ENCODE data around the gene SUSD1.

The SUSD1 gene

GRCh38 chr9:112186695-112187094, 11.6 kb upstream of the SUSD1 start:
- Mint-ChIP-seq H3K36me3 (ENCODE audit: low read depth) (peaks cover 11% of the 10 kb centered on the region), H3K4me3 (no peak overlapping the region), H3K27me3 (ENCODE audit: low read depth) (peaks cover 13% of the 10 kb centered on the region), H3K4me1 (ENCODE audit: low read depth) (peaks cover 16% of the 10 kb centered on the region), H3K9me3 (peaks cover 8% of the 10 kb centered on the region), H3K27ac (no peak overlapping the region)
- DNase-seq (ENCODE audit: low spot score): no peak

- Mint-ChIP-seq H3K27ac (no peak overlapping the region), H3K4me3 (no peak overlapping the region), H3K27me3 (ENCODE audit: low read depth) (peaks cover 10% of the 10 kb centered on the region)
These were observed 9.8 kb upstream of the SUSD1 start for GRCh38 chr9:112184946-112185345.

GRCh38 chr9:112184221-112184620, 9.1 kb upstream of the SUSD1 start:
- no peak overlapping the region for H3K27ac Mint-ChIP-seq
- peaks cover 6% of the 10 kb centered on the region for H3K36me3 Mint-ChIP-seq (ENCODE audit: low read depth)
- H3K9me3 Mint-ChIP-seq: peaks cover 8% of the 10 kb centered on the region
- no peak for DNase-seq (ENCODE audit: low spot score)
- peaks cover 8% of the 10 kb centered on the region for H3K27me3 Mint-ChIP-seq (ENCODE audit: low read depth)
- peaks cover 34% of the 10 kb centered on the region for H3K4me1 Mint-ChIP-seq (ENCODE audit: low read depth)
- H3K4me3 Mint-ChIP-seq: no peak overlapping the region

More at GRCh38 chr9:112184946-112185345, 9.8 kb upstream of the SUSD1 start:
- H3K36me3 Mint-ChIP-seq (ENCODE audit: low read depth): peaks cover 6% of the 10 kb centered on the region
- peaks cover 8% of the 10 kb centered on the region for H3K9me3 Mint-ChIP-seq
- H3K4me1 Mint-ChIP-seq (ENCODE audit: low read depth): peaks cover 31% of the 10 kb centered on the region
- no peak for DNase-seq (ENCODE audit: low spot score)

GRCh38 chr9:112180387-112180881, 5.3 kb upstream of the SUSD1 start:
- Mint-ChIP-seq H3K27me3 (ENCODE audit: low read depth) (peaks cover 5% of the 10 kb centered on the region), H3K9me3 (peaks cover 8% of the 10 kb centered on the region), H3K4me3 (peak overlapping the region; percentile 70), H3K27ac (peak overlapping the region; percentile 87), H3K36me3 (ENCODE audit: low read depth) (peaks cover 6% of the 10 kb centered on the region), H3K4me1 (ENCODE audit: low read depth) (peaks cover 57% of the 10 kb centered on the region)
- peak; percentile 72 for DNase-seq (ENCODE audit: low spot score)

- Mint-ChIP-seq H3K4me1 (ENCODE audit: low read depth) (peaks cover 59% of the 10 kb centered on the region), H3K36me3 (ENCODE audit: low read depth) (peaks cover 8% of the 10 kb centered on the region), H3K27me3 (ENCODE audit: low read depth) (peaks cover 5% of the 10 kb centered on the region), H3K4me3 (peak overlapping the region; percentile 18), H3K27ac (no peak overlapping the region), H3K9me3 (peaks cover 8% of the 10 kb centered on the region)
- DNase-seq (ENCODE audit: low spot score): no peak
These were observed 4.7 kb upstream of the SUSD1 start for GRCh38 chr9:112179816-112180215.

GRCh38 chr9:112176524-112176923, 1.4 kb upstream of the SUSD1 start:
- no peak for DNase-seq (ENCODE audit: low spot score)
- Mint-ChIP-seq H3K4me3 (peak overlapping the region; percentile 71), H3K27me3 (ENCODE audit: low read depth) (peaks cover 2% of the 10 kb centered on the region), H3K4me1 (ENCODE audit: low read depth) (peaks cover 74% of the 10 kb centered on the region), H3K9me3 (peaks cover 4% of the 10 kb centered on the region), H3K36me3 (ENCODE audit: low read depth) (peaks cover 28% of the 10 kb centered on the region), H3K27ac (peak overlapping the region; percentile 86)

- H3K27ac Mint-ChIP-seq: peak overlapping the region; percentile 87
- H3K9me3 Mint-ChIP-seq: peaks cover 4% of the 10 kb centered on the region
- H3K4me3 Mint-ChIP-seq: peak overlapping the region; percentile 71
- H3K27me3 Mint-ChIP-seq (ENCODE audit: low read depth): peaks cover 2% of the 10 kb centered on the region
- no peak for DNase-seq (ENCODE audit: low spot score)
- H3K36me3 Mint-ChIP-seq (ENCODE audit: low read depth): peaks cover 32% of the 10 kb centered on the region
- peaks cover 72% of the 10 kb centered on the region for H3K4me1 Mint-ChIP-seq (ENCODE audit: low read depth)
These were observed 759 bp upstream of the SUSD1 start for GRCh38 chr9:112175796-112176315.

- Mint-ChIP-seq H3K4me1 (ENCODE audit: low read depth) (peaks cover 67% of the 10 kb centered on the region), H3K27ac (peak overlapping the region; percentile 97), H3K27me3 (ENCODE audit: low read depth) (peaks cover 2% of the 10 kb centered on the region), H3K4me3 (peak overlapping the region; percentile 92), H3K36me3 (ENCODE audit: low read depth) (peaks cover 39% of the 10 kb centered on the region), H3K9me3 (peaks cover 4% of the 10 kb centered on the region)
- peak; percentile 82 for DNase-seq (ENCODE audit: low spot score)
These were observed 704 bp downstream of the SUSD1 start for GRCh38 chr9:112174222-112174964.

- peak overlapping the region; percentile 97 for H3K27ac Mint-ChIP-seq
These were observed 1.4 kb downstream of the SUSD1 start for GRCh38 chr9:112173489-112174221.

GRCh38 chr9:112170968-112171367, 4.1 kb downstream of the SUSD1 start:
- peaks cover 2% of the 10 kb centered on the region for H3K27me3 Mint-ChIP-seq (ENCODE audit: low read depth)
- peaks cover 4% of the 10 kb centered on the region for H3K9me3 Mint-ChIP-seq
- peaks cover 65% of the 10 kb centered on the region for H3K4me1 Mint-ChIP-seq (ENCODE audit: low read depth)
- peaks cover 49% of the 10 kb centered on the region for H3K36me3 Mint-ChIP-seq (ENCODE audit: low read depth)
- no peak for DNase-seq (ENCODE audit: low spot score)
- no peak overlapping the region for H3K4me3 Mint-ChIP-seq
- no peak overlapping the region for H3K27ac Mint-ChIP-seq

More at GRCh38 chr9:112173489-112174221, 1.4 kb downstream of the SUSD1 start:
- Mint-ChIP-seq H3K27me3 (ENCODE audit: low read depth) (peaks cover 2% of the 10 kb centered on the region), H3K4me1 (ENCODE audit: low read depth) (peaks cover 74% of the 10 kb centered on the region), H3K9me3 (peaks cover 4% of the 10 kb centered on the region), H3K36me3 (ENCODE audit: low read depth) (peaks cover 44% of the 10 kb centered on the region), H3K4me3 (peak overlapping the region; percentile 92)
- no peak for DNase-seq (ENCODE audit: low spot score)

- H3K27ac Mint-ChIP-seq: peak overlapping the region; percentile 28
- H3K36me3 Mint-ChIP-seq (ENCODE audit: low read depth): peaks cover 46% of the 10 kb centered on the region
- no peak overlapping the region for H3K4me3 Mint-ChIP-seq
- peaks cover 4% of the 10 kb centered on the region for H3K9me3 Mint-ChIP-seq
- H3K4me1 Mint-ChIP-seq (ENCODE audit: low read depth): peaks cover 63% of the 10 kb centered on the region
- DNase-seq (ENCODE audit: low spot score): no peak
- H3K27me3 Mint-ChIP-seq (ENCODE audit: low read depth): no peaks in the 10 kb centered on the region
These were observed 4.9 kb downstream of the SUSD1 start for GRCh38 chr9:112170235-112170634.

- H3K4me3 Mint-ChIP-seq: no peak overlapping the region
- no peak for DNase-seq (ENCODE audit: low spot score)
- H3K27me3 Mint-ChIP-seq (ENCODE audit: low read depth): no peaks in the 10 kb centered on the region
- no peak overlapping the region for H3K27ac Mint-ChIP-seq
- peaks cover 61% of the 10 kb centered on the region for H3K4me1 Mint-ChIP-seq (ENCODE audit: low read depth)
- H3K9me3 Mint-ChIP-seq: peaks cover 2% of the 10 kb centered on the region
- H3K36me3 Mint-ChIP-seq (ENCODE audit: low read depth): peaks cover 45% of the 10 kb centered on the region
These were observed 5.7 kb downstream of the SUSD1 start for GRCh38 chr9:112169368-112169767.

- H3K9me3 Mint-ChIP-seq: no peaks in the 10 kb centered on the region
- H3K4me3 Mint-ChIP-seq: no peak overlapping the region
- DNase-seq (ENCODE audit: low spot score): no peak
- H3K27me3 Mint-ChIP-seq (ENCODE audit: low read depth): no peaks in the 10 kb centered on the region
- H3K4me1 Mint-ChIP-seq (ENCODE audit: low read depth): peaks cover 50% of the 10 kb centered on the region
- peak overlapping the region; percentile 18 for H3K27ac Mint-ChIP-seq
- peaks cover 36% of the 10 kb centered on the region for H3K36me3 Mint-ChIP-seq (ENCODE audit: low read depth)
These were observed 6.9 kb downstream of the SUSD1 start for GRCh38 chr9:112168197-112168596.
